SK-N-SH (cell line): ENCODE results near the gene HEBP1.

Experiments used
- CHD2 ChIP-seq: fragments of 150-350 bp; IDR thresholded peaks from 2 replicates; pipeline ENCODE4 v1.6.1; 2018; ENCODE audit warnings: low read length; ENCODE audit not compliant: partially characterized antibody
- CTCF ChIP-seq: fragments of 200-600 bp; sonication (generic); IDR thresholded peaks from 2 replicates; pipeline ENCODE4 v1.6.1; 2017; ENCODE audit warnings: antibody characterized with exemption, mild to moderate bottlenecking, moderate library complexity
- ELF1 ChIP-seq: IDR thresholded peaks from 2 replicates; pipeline ENCODE4 v1.4.0; 2012
- EZH2phosphoT487 ChIP-seq: fragments of 200-600 bp; sonication (generic); IDR thresholded peaks from 2 replicates; pipeline ENCODE4 v1.6.1; 2017; ENCODE audit warnings: low read depth, mixed run types, mild to moderate bottlenecking, antibody characterized with exemption, moderate library complexity, borderline replicate concordance
- GABPA ChIP-seq: IDR thresholded peaks from 2 replicates; pipeline ENCODE4 v1.4.0; 2012; ENCODE audit warnings: low read depth, mild to moderate bottlenecking
- GATA2 ChIP-seq: sonication (generic); formaldehyde crosslinking; IDR thresholded peaks from 2 replicates; pipeline ENCODE4 v1.5.0; 2020; ENCODE audit warnings: mild to moderate bottlenecking, missing genetic modification reagents
- MXI1 ChIP-seq: IDR thresholded peaks from 2 replicates; pipeline ENCODE4 v1.6.1; 2012; ENCODE audit warnings: mild to moderate bottlenecking, low read depth, low read length, improper control_type of control experiment
- PBX3 ChIP-seq: IDR thresholded peaks from 2 replicates; pipeline ENCODE4; 2012
- POLR2AphosphoS5 ChIP-seq: IDR thresholded peaks from 2 replicates; pipeline ENCODE4 v1.6.1; 2012; ENCODE audit warnings: low read depth, low read length
- RAD21 ChIP-seq: IDR thresholded peaks from 2 replicates; pipeline ENCODE4 v1.6.1; 2012; ENCODE audit warnings: mild to moderate bottlenecking, low read length
- RFX5 ChIP-seq: IDR thresholded peaks from 2 replicates; pipeline ENCODE4 v1.6.1; 2012; ENCODE audit warnings: mild to moderate bottlenecking, improper control_type of control experiment, low read length
- SMC3 ChIP-seq: IDR thresholded peaks from 2 replicates; pipeline ENCODE4 v1.6.1; 2012; ENCODE audit warnings: low read depth, low read length, improper control_type of control experiment
- TF ChIP-seq, protein P1 (sequence below): IDR thresholded peaks from 2 replicates; pipeline ENCODE4 v1.4.0; 2012; ENCODE audit warnings: low read depth
- TF ChIP-seq, protein P2 (sequence below): IDR thresholded peaks from 2 replicates; pipeline ENCODE4 v1.6.1; 2012; ENCODE audit warnings: mild to moderate bottlenecking, low read depth, low read length, moderate library complexity

DNA sequence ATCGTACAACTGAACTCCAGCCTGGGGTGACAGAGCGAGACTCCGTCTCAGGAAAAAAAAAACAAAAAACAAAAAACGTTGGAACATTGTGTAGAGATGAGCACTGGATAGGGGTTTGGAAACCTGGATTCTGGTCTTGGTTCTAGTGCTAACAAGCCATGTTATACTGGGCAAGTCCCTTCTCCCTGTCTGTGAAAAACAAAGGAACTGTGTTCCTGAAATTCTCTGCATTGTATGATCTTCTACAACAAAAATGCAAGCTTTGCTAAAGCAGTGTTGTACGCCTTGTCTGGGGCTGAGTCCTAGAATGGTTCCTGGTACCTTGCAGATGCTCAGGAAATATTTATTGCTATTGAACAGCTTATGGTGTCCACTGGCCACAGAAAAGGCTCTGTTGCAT is 61.5 kb downstream of the HEBP1 start:
- no peak for TF ChIP-seq POLR2AphosphoS5
- TF ChIP-seq CTCF, result no peak
- TF ChIP-seq RFX5, result no peak
- no peak for TF ChIP-seq EZH2phosphoT487
- no peak for TF ChIP-seq RAD21
- TF ChIP-seq GABPA, result no peak
- no peak for TF ChIP-seq CHD2
- TF ChIP-seq, protein P1, sequence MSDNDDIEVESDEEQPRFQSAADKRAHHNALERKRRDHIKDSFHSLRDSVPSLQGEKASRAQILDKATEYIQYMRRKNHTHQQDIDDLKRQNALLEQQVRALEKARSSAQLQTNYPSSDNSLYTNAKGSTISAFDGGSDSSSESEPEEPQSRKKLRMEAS, result no peak
- no peak for TF ChIP-seq GATA2 (CRISPR knock-in tag)
- TF ChIP-seq MXI1, result no peak
- no peak for TF ChIP-seq PBX3
- TF ChIP-seq ELF1, result no peak
- TF ChIP-seq SMC3, result no peak
- TF ChIP-seq, protein P2, sequence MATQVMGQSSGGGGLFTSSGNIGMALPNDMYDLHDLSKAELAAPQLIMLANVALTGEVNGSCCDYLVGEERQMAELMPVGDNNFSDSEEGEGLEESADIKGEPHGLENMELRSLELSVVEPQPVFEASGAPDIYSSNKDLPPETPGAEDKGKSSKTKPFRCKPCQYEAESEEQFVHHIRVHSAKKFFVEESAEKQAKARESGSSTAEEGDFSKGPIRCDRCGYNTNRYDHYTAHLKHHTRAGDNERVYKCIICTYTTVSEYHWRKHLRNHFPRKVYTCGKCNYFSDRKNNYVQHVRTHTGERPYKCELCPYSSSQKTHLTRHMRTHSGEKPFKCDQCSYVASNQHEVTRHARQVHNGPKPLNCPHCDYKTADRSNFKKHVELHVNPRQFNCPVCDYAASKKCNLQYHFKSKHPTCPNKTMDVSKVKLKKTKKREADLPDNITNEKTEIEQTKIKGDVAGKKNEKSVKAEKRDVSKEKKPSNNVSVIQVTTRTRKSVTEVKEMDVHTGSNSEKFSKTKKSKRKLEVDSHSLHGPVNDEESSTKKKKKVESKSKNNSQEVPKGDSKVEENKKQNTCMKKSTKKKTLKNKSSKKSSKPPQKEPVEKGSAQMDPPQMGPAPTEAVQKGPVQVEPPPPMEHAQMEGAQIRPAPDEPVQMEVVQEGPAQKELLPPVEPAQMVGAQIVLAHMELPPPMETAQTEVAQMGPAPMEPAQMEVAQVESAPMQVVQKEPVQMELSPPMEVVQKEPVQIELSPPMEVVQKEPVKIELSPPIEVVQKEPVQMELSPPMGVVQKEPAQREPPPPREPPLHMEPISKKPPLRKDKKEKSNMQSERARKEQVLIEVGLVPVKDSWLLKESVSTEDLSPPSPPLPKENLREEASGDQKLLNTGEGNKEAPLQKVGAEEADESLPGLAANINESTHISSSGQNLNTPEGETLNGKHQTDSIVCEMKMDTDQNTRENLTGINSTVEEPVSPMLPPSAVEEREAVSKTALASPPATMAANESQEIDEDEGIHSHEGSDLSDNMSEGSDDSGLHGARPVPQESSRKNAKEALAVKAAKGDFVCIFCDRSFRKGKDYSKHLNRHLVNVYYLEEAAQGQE, result no peak
